GM11168 (cell line): ENCODE results near the gene ELMO1.

Source experiments
- in situ Hi-C: fragments of 300-500 bp; cut with MboI; formaldehyde crosslinking; loops from one replicate; pipeline ENCODE4 v1.12.0; 2022; ENCODE audit warnings: low sequenced_read_pairs; ENCODE audit not compliant: unreplicated experiment

The ELMO1 gene

GRCh38 chr7:37380831-37381230 lies 67.8 kb downstream of the ELMO1 start:
- in situ Hi-C loops = no loop called here

GRCh38 chr7:37379546-37380277 lies 69.0 kb downstream of the ELMO1 start:
- in situ Hi-C loops = no loop called here

GRCh38 chr7:37377231-37377630 lies 71.4 kb downstream of the ELMO1 start:
- in situ Hi-C loops = no loop called here

- in situ Hi-C loops = no loop called here
Observed at GRCh38 chr7:37376386-37376785, 72.3 kb downstream of the ELMO1 start.

- in situ Hi-C loops = no loop called here
Observed at GRCh38 chr7:37372750-37373149, 75.9 kb downstream of the ELMO1 start.

- in situ Hi-C loops = no loop called here
Observed at GRCh38 chr7:37371755-37372154, 76.9 kb downstream of the ELMO1 start.

- in situ Hi-C loops = no loop called here
Observed at GRCh38 chr7:37369906-37370305, 78.8 kb downstream of the ELMO1 start.

- in situ Hi-C loops = no loop called here
Observed at GRCh38 chr7:37368540-37368939, 80.1 kb downstream of the ELMO1 start.

GRCh38 chr7:37367010-37367409 lies 81.7 kb downstream of the ELMO1 start:
- in situ Hi-C loops = no loop called here

- in situ Hi-C loops = no loop called here
Observed at GRCh38 chr7:37366445-37366844, 82.2 kb downstream of the ELMO1 start.

- in situ Hi-C loops = no loop called here
Observed at GRCh38 chr7:37365405-37365804, 83.3 kb downstream of the ELMO1 start.

- in situ Hi-C loops = no loop called here
Observed at GRCh38 chr7:37364856-37365255, 83.8 kb downstream of the ELMO1 start.

GRCh38 chr7:37363536-37364491 lies 84.8 kb downstream of the ELMO1 start:
- in situ Hi-C loops = no loop called here

- in situ Hi-C loops = no loop called here
Observed at GRCh38 chr7:37362802-37363201, 85.9 kb downstream of the ELMO1 start.

GRCh38 chr7:37360484-37360883 lies 88.2 kb downstream of the ELMO1 start:
- in situ Hi-C loops = no loop called here

GRCh38 chr7:37359662-37360444 lies 88.8 kb downstream of the ELMO1 start:
- in situ Hi-C loops = no loop called here

GRCh38 chr7:37359180-37359579 lies 89.5 kb downstream of the ELMO1 start:
- in situ Hi-C loops = no loop called here

GRCh38 chr7:37357637-37357996 lies 91.0 kb downstream of the ELMO1 start:
- in situ Hi-C loops = no loop called here

GRCh38 chr7:37356911-37357636 lies 91.6 kb downstream of the ELMO1 start:
- in situ Hi-C loops = no loop called here

- in situ Hi-C loops = no loop called here
Observed at GRCh38 chr7:37354656-37355131, 94.0 kb downstream of the ELMO1 start.
